Retinal pigment epithelial cell (primary cell): Measurements from ENCODE around the gene IGSF22.
A peak's percentile ranks its signal among the peaks of the same experiment; 100 is the strongest.

ENCODE experiments used
- DNase-seq: peaks from one replicate; pipeline ENCODE4 v3.0.0-alpha.2; 2010; ENCODE audit warnings: low read depth
- H3K4me3 ChIP-seq: 2 replicates; pipeline ENCODE4 v1.5.1; 2011; ENCODE audit warnings: mild to moderate bottlenecking, low read length, control low read depth, moderate library complexity
- CTCF ChIP-seq: conservative IDR thresholded peaks from 2 replicates; pipeline ENCODE4 v1.5.1; 2011; ENCODE audit warnings: low read depth, low read length, control low read depth, inconsistent platforms

The IGSF22 gene

GRCh38 chr11:18706330-18707243, 19.4 kb downstream of the IGSF22 start:
- peak overlapping the region; percentile 66 for H3K4me3 ChIP-seq
- TF ChIP-seq CTCF: no peak
- DNase-seq: no peak

- no peak for TF ChIP-seq CTCF
- no peak for DNase-seq
- H3K4me3 ChIP-seq: peak overlapping the region; percentile 66
Measured at GRCh38 chr11:18705651-18706281, 20.2 kb downstream of the IGSF22 start.

GRCh38 chr11:18704698-18705097, 21.3 kb downstream of the IGSF22 start:
- H3K4me3 ChIP-seq: no peak overlapping the region
- no peak for DNase-seq
- no peak for TF ChIP-seq CTCF

GRCh38 chr11:18704045-18704645, 21.8 kb downstream of the IGSF22 start:
- no peak overlapping the region for H3K4me3 ChIP-seq
- no peak for DNase-seq
- TF ChIP-seq CTCF: no peak

- TF ChIP-seq CTCF: no peak
- DNase-seq: no peak
- no peak overlapping the region for H3K4me3 ChIP-seq
Measured at GRCh38 chr11:18703001-18703763, 22.8 kb downstream of the IGSF22 start.

GRCh38 chr11:18701614-18702216, 24.3 kb downstream of the IGSF22 start:
- no peak overlapping the region for H3K4me3 ChIP-seq
- no peak for DNase-seq
- no peak for TF ChIP-seq CTCF
